Glutamatergic neuron (in vitro differentiated cells): ENCODE data around the gene SUGP1. TPM values are rescaled to one million over a fixed set of nuclear protein-coding genes. Genes with fewer than 3 reads are reported as not detected.
"Not testable (repeated sequence)": the region's sequence is repeated elsewhere in the genome, so short reads cannot be mapped to it uniquely, and the experiment has no call there.

Source experiments
- DNase-seq: peaks from one replicate; pipeline ENCODE4 v3.0.0; 2022
- H3K27ac Mint-ChIP-seq: one replicate; pipeline ENCODE4 v1.8.0; 2020; ENCODE audit warnings: mild to moderate bottlenecking, mixed read lengths, inconsistent platforms; ENCODE audit not compliant: unreplicated experiment
- H3K27me3 Mint-ChIP-seq: one replicate; pipeline ENCODE4 v1.8.0; 2020; ENCODE audit warnings: mild to moderate bottlenecking, moderate library complexity, mixed read lengths, inconsistent platforms; ENCODE audit not compliant: unreplicated experiment
- H3K36me3 Mint-ChIP-seq: one replicate; pipeline ENCODE4 v1.8.0; 2020; ENCODE audit warnings: mild to moderate bottlenecking, mixed read lengths, inconsistent platforms; ENCODE audit not compliant: unreplicated experiment
- H3K4me1 Mint-ChIP-seq: one replicate; pipeline ENCODE4 v1.8.0; 2020; ENCODE audit warnings: mild to moderate bottlenecking, low read depth, mixed read lengths, inconsistent platforms; ENCODE audit not compliant: unreplicated experiment
- H3K4me3 Mint-ChIP-seq: one replicate; pipeline ENCODE4 v1.8.0; 2020; ENCODE audit warnings: mild to moderate bottlenecking, mixed read lengths, inconsistent platforms; ENCODE audit not compliant: unreplicated experiment
- H3K9me3 Mint-ChIP-seq: one replicate; pipeline ENCODE4 v1.8.0; 2020; ENCODE audit warnings: mild to moderate bottlenecking, moderate library complexity, mixed read lengths, inconsistent platforms; ENCODE audit not compliant: unreplicated experiment
- total RNA-seq: library from RNA; stranded (reverse); fragmentation: NEBNext Ultra II Directional; extraction: Animal tissue kit (Norgen Biotek cat#: 25700); gene quantifications from one replicate; pipeline ENCODE4 v1.2.1, GENCODE V29; 2021; ENCODE audit not compliant: unreplicated experiment
- TF ChIP-seq, protein P1 (sequence below): fragments of 200-600 bp; sonication (generic); IDR thresholded peaks from one replicate; pipeline ENCODE4 v1.5.0; 2021; ENCODE audit not compliant: partially characterized antibody, unreplicated experiment

Gene SUGP1
- total RNA-seq, 1 donor from 2014 or later, result 134 TPM

GRCh38 chr19:19257137-19257536 is 63.2 kb downstream of the SUGP1 start:
- no peak overlapping the region for H3K27ac Mint-ChIP-seq
- TF ChIP-seq, protein P1, sequence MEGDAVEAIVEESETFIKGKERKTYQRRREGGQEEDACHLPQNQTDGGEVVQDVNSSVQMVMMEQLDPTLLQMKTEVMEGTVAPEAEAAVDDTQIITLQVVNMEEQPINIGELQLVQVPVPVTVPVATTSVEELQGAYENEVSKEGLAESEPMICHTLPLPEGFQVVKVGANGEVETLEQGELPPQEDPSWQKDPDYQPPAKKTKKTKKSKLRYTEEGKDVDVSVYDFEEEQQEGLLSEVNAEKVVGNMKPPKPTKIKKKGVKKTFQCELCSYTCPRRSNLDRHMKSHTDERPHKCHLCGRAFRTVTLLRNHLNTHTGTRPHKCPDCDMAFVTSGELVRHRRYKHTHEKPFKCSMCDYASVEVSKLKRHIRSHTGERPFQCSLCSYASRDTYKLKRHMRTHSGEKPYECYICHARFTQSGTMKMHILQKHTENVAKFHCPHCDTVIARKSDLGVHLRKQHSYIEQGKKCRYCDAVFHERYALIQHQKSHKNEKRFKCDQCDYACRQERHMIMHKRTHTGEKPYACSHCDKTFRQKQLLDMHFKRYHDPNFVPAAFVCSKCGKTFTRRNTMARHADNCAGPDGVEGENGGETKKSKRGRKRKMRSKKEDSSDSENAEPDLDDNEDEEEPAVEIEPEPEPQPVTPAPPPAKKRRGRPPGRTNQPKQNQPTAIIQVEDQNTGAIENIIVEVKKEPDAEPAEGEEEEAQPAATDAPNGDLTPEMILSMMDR, result no peak
- H3K27me3 Mint-ChIP-seq, result peaks cover 9% of the 10 kb centered on the region
- DNase-seq, result no peak
- peaks cover 11% of the 10 kb centered on the region for H3K36me3 Mint-ChIP-seq
- peaks cover 12% of the 10 kb centered on the region for H3K9me3 Mint-ChIP-seq
- no peak overlapping the region for H3K4me3 Mint-ChIP-seq
- H3K4me1 Mint-ChIP-seq, result peaks cover 12% of the 10 kb centered on the region

DNA sequence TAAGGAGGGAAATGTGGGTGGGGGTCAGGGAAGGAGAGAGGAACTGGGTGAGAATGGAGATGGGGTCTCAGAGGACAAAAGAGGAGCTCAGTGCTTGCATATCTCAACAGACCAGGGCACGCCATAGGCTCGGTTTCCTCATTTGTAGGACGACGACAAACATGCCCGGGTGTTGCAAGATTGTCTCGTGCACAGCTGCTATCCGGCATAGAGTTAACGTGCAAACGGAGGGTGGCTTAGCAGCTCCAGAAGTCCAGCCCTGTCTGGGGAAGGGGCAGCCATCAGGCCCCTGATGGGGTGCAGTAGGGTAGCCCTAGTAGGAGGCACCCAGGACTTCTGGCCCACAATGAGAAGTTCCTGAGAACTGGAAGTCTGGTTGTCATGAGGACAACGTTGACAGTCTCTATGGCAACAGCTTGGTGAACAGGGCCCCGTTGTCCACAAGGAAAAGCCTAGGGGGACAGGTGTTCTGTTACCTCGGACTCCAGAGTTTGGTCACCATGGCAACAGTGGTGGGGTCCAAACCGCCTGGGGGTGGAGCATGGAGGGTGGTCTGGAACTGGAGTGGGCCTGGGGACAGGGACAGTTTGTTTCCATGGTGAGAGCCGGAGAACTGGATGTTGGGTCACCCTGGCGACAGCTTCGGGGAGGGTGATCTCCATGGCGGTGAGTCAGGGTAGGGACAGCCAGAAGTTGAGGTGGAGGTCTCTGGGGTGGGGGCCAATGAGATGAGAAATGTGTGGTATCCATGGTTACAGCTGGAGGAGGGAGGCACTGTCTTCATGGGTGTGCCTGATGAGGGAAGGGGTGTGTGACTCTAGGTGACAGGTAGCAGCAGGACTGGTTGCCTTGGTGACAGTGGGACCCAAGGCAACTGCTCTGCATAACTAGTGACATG is 64.0 kb downstream of the SUGP1 start:
- TF ChIP-seq, protein P1, result no peak
- Mint-ChIP-seq H3K4me1 (peaks cover 9% of the 10 kb centered on the region), H3K36me3 (peaks cover 11% of the 10 kb centered on the region), H3K9me3 (peaks cover 12% of the 10 kb centered on the region), H3K4me3 (no peak overlapping the region), H3K27ac (no peak overlapping the region), H3K27me3 (peaks cover 9% of the 10 kb centered on the region)
- no peak for DNase-seq

GRCh38 chr19:19253409-19253808 is 66.9 kb downstream of the SUGP1 start:
- H3K27me3 Mint-ChIP-seq, result peaks cover 13% of the 10 kb centered on the region
- H3K27ac Mint-ChIP-seq, DNase-seq, H3K9me3 Mint-ChIP-seq, H3K4me1 Mint-ChIP-seq, H3K4me3 Mint-ChIP-seq: not testable (repeated sequence)
- peaks cover 28% of the 10 kb centered on the region for H3K36me3 Mint-ChIP-seq

DNA sequence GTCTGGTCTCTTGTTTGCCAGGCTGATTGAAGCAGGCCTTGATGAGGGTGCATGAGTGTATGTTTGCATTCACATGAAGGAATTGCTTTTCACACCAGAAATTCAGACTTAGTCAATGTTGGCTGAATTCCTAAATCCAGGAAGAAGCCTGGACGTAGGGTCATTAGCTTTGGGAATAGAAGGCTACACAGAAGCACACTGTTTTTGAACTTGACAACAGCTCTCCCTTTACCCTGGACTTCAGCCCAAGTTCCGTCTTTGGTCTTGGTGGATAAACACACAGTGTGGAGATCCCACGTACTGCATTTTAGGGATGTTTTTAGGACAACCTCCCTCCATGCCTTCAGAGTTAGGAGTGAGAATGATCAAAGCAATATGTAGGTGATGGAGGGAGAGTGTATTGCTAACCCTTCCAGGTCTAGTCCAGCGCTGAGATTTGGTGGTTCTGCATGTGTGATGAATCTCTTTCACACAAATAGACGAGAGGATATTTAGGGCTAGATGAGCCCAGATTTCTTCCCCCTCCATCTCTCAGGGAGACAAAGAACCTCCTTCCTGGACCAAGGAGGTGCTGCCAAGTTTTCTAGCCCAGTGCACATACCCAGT is 70.0 kb downstream of the SUGP1 start:
- peaks cover 4% of the 10 kb centered on the region for H3K9me3 Mint-ChIP-seq
- no peak for DNase-seq
- no peaks in the 10 kb centered on the region for H3K4me1 Mint-ChIP-seq
- H3K27me3 Mint-ChIP-seq, result peaks cover 8% of the 10 kb centered on the region
- H3K4me3 Mint-ChIP-seq, result no peak overlapping the region
- peaks cover 21% of the 10 kb centered on the region for H3K36me3 Mint-ChIP-seq
- TF ChIP-seq, protein P1, result no peak
- no peak overlapping the region for H3K27ac Mint-ChIP-seq

GRCh38 chr19:19240476-19240875 is 79.8 kb downstream of the SUGP1 start:
- peaks cover 18% of the 10 kb centered on the region for H3K36me3 Mint-ChIP-seq
- H3K4me3 Mint-ChIP-seq, result no peak overlapping the region
- H3K4me1 Mint-ChIP-seq, result no peaks in the 10 kb centered on the region
- H3K27me3 Mint-ChIP-seq, result peaks cover 8% of the 10 kb centered on the region
- TF ChIP-seq, protein P1, result no peak
- H3K27ac Mint-ChIP-seq, result no peak overlapping the region
- H3K9me3 Mint-ChIP-seq, result peaks cover 9% of the 10 kb centered on the region
- no peak for DNase-seq
